CD4-positive, alpha-beta T cell treated with Interleukin-12 subunit alpha and Interleukin-12 subunit beta, for 1 hour (primary cell): ENCODE measurements around the gene RCAN3.
A peak's percentile ranks its signal among the peaks of the same experiment; 100 is the strongest.
"Not testable (repeated sequence)": the region's sequence is repeated elsewhere in the genome, so short reads cannot be mapped to it uniquely, and the experiment has no call there.

ENCODE experiments used
- DNase-seq: peaks from one replicate; pipeline ENCODE4 v3.0.0-alpha.2; 2020

Gene RCAN3

DNA sequence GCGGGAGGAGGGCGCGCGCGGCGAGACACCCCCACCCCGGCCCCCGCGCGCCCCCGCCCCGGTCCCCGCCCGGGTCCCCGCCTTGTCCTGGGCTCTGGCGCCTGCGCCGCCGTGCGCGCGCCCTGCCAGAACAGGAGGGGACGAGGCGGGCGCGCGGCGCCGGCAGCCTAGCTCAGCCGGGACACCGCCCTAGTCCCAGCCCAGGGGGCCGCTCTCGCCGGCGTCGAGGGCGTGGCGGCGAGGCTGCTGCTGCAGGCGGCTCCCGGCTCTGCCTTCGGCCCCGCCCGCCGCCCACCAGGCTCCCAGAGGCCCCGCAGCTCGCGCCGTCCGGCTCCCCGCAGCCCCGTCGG, at the start of gene RCAN3:
RCAN3 (plus strand) TSS at position 128 of the 350 bp plus-strand sequence. CDS start 11,537 bp downstream, outside the sequence.
- peak; percentile 90 for DNase-seq

DNA sequence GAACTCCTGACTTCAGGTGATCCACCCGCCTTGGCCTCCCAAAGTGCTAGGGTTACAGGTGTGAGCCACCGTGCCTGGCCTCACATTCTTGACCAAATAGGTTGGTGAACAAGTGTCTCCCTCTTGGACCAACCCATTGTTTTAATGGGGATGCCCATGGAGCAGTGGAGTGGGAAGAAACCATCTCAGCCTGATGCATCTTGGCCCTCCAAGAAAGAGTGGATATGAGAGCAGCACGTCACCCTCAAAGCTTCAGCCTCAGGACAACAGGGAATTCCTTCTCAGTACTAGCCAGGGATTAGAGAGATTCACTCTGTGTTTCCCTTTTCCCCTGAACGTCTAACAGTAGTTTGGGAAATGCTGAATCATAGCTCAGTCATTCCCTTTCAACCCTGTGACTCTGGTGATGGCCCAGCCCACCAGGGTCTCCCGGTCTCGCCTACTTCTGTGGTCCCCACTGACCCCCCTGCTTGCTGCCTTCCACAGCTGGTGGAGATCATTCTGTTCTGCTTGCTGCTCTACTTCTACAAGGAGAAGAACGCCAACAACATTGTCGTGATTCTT, 49.6 kb upstream of the RCAN3 start:
- DNase-seq = no peak

DNA sequence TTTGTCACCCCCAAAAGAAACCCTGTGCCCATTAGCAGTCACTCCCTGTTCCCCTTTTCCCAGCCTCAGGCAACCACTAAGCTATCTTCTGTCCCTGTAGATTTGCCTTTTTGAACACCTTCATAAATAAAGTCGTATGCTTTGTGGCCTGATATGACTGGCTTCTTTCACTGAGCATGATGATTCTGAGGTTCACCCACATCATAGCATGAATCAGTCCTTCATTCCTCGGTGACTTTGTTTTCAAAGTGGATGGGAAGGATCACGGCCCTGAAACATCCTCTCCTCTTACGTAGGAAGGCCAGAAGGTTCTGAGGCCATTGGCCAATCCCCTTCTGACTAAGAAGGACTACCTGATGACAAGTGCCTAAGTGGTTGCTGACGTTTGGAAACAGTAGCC, 48.0 kb upstream of the RCAN3 start:
- DNase-seq = no peak

DNA sequence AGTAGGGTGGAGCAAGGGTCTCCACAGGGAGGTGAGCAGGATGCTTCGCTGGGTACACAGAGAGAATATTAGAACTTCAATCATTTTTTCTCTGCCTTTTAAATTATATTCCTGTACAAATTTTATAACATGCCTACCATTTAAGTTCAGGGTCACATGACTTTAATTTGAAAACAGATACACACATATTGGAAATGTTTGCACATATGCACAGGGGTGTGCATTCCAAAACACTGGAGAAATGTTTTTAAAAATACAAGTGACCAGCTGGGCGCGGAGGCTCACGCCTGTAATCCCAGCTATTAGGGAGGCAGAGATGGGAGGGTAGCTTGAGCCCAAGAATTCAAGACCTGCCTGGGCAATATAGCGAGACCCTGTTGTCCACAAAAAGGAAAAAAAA, 47.4 kb upstream of the RCAN3 start:
- DNase-seq = no peak

DNA sequence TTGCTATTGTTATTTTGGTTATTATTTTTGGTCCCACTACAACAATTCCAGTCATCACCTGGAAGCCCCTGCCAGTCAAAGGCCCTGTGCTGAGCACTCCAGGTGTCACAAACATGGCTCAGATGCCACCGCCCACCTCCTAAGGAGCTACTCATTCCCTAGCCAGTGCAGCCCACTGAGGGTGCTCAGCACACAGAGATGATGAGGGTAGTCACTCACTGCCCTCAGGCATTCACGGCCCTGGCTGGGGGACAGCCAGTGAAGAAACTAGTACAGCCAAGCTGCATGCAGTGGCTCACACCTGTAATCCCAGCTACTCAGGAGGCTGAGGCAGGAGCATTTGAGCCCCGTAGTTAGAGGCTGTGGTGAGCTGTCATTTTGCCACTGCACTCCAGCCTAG, 44.8 kb upstream of the RCAN3 start:
- no peak for DNase-seq

DNA sequence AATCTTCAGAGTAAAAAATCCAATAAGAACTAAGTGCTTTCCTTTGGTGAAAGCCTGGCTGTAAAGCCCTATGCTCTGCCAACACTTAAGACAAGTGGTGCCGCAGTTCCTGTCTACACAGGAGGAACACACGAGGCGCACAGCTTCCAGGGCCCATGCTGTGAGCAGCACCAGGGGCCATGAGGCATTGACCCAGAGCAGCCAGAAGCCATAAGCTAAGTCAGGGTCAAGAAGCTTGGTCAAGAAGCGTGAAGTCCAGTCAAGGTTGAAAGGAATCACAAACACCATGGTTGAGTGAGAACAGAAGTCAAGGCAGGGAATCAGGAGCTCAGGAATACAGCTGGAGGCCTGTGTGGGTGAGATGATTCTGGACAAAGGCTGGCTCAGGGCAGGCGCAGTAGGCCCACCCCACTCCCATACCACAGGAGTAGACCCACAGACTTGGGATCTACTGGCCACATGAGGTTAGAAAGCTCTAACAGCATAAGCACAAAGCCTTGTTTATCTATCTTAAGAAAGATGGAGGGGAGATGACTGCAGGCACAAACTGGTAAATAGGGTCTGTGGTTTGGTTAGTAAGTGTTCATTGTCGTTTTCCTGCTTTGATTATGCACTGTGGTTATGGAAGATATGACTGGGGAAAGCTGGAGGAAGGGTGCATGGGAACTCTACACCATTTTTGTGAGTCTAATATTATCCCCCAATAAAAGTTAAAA, 42.9 kb upstream of the RCAN3 start:
- DNase-seq = no peak

DNA sequence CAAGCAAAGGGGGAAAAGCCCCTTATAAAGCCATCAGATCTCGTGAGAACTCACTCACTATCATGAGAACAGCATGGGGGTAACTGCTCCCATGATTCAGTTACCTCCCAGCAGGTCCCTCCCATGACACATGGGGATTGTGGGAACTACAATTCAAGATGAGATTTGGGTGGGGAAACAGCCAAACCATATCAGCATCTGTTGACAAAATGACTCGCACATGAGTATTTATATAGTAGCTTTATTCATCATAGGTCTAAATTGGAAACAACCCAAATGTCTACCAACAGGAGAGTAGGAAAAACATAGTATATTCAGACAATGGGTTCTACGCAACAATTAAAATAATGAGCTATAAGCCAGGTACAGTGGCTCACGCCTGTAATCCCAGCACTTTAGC, 40.5 kb upstream of the RCAN3 start:
- not testable (repeated sequence) for DNase-seq

DNA sequence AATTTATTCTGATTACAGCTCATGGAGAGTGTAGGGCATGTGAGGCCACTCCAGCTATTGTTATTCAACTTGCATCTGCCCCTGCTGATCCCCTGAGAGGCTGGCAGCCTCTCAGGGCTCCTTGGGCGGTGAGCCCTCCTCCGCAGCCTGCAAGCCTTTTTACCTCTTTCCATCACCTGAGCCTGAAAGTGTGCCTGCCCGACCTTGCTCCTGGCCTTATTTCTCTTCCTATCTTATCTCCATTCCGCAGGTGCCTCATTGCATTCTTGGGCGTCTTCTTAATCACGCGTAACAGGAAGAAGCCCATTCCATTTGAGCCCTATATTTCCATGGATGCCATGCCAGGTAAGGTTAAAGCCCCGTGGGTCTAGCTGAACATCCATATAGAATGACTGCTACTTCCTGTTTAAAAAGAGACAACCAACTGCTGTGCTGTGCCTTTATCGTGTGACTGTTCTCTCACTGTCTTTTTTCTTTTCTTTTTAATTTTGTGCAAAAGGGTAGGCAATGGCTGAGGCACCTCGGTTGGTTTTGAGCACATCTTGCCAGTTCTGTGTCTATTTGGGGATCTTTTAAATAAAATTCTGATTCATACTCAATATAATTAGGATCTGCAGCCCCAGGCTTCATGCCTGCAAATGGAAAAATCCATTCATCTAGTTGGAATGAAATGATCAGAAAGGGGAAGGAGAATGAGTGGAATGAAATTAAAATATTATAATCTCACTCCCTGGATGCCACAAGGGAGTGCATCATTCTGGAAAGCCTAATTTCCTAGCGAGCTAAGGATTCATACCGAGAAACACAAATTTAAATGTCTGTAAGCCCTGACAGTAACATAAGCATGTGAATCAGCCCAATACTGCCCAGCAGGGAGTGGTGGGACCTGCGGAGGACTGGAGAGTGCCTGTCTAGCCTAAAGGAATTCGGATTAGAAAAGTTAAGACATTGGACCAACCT, 38.6 kb upstream of the RCAN3 start:
- no peak for DNase-seq

DNA sequence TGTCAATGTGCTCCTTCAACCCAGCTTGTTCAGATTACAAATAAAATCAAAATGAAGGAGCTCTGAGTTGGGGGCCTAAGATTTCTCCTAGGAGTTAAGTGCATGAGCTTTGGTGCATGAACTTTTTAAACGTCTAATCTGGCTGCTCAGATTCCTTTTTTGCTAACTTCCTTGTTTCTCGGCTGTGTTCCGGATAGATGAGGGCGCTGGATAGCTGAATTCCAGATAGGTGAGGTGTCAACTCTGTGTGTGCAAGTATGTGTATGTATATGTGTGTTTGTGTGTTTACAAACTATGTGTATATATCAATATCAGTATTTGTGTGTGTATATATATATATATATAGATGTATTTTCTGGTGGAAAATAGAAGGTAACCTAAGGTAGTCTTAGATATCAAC, 37.5 kb upstream of the RCAN3 start:
- DNase-seq = no peak

DNA sequence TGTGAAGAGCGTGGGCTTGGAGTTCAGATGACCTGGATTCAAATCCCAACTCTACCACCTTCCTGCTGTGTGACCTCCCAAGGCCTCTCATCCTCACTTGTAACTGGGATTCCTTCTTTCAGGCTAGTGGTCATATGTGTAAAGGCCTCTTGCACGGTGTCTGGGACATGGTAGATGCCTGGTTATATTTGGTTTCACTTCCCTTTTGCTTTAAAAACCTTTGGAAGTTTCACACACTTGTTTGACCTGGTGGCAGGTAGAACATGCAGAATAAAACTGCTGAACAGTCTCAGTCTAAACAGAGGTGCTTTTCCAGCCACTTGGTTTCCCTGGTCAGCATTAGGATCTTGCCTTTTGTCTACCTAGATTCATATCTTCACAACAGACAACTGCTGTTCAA, 37.0 kb upstream of the RCAN3 start:
- no peak for DNase-seq

DNA sequence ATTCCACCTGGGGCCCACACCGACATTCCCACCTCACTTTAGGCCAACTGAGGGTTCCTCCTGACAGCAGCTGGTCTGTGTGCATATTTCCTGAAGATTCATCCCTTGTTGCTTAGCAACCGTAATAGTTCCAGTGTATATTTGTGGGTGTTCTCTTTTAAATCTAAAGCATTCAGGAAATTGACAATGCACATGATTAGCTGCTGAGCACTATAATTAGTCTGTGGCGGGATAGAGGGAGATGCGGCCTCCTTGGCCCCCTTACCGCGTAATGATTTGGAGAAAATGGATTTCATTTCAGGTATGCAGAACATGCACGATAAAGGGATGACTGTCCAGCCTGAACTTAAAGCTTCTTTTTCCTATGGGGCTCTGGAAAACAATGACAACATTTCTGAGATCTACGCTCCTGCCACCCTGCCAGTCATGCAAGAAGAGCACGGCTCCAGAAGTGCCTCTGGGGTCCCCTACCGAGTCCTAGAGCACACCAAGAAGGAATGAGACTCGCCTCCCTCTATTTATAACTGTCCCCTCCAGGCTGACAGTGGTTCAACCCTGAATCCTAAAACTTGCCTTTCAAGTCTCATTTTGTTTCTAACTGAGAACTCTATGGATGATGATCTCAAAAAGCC, 33.8 kb upstream of the RCAN3 start:
- no peak for DNase-seq

DNA sequence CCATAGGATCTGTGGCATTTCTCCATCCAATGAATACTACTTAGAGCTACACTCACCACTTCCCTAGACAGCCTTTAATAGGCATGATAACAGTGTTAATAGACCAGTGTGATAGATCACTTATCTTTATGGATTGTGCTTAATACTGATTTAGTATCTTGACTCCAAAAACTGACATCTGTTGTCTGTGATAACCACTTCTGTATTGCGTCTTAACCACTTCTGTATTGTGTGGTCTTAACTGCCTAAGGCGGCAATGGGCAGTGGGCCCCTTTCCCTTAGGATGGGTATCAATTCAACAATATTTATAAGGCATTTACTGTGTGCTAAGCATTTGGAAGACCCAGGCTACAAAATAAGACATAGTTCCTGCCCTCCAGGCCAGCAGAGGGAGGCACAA, 32.0 kb upstream of the RCAN3 start:
- no peak for DNase-seq

DNA sequence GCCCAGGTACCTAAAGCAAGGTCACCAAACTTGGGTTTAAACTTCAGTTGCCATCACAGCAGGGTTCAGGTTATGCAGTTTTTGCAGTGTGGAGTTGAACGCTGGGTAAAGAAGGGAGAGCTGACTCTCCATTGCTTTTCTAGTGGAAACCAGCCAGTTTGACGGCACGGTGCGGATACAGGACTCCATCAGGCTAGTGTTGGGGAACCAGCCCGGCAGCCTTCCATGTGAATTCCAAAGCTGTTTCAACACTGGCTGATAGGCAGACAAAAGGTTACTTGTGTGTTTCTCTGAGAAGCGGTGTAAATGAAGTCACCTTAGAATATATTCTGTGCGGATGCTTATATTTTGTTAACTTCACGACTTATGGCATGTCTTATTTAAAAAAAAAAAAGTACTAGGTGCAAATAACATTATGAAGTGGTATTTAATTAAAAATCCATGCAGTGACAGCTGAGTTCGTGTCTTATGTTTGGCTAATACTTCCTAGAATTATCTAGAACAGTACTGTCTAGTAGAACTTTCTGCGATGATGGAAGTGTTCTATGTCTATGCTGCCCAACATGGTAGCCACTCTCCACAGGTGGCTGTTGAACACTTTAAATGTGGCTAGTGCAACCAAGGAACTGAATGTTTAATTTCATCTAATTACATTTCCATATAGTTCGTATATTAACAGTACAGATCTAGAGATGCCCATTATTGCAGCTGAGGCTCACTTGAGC, 29.9 kb upstream of the RCAN3 start:
- DNase-seq = no peak

DNA sequence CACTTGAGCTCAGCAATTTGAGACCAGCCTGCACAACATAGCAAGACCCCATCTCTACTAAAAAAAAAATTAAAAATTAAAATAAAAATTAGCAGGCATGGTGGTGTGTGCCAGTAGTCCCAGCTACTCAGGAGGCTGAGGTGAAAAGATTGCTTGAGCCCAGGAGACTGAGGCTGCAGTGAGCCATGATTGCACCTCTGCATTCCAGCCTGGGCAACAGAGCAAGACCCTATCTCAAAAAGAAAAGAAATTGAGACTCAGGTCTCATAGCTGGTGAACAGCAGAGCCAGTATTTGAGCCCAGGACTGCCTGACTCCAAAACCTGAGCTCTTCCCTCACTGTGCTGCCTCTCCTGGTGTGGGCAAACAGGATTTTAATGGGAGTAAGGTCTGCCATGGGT, 28.4 kb upstream of the RCAN3 start:
- no peak for DNase-seq

DNA sequence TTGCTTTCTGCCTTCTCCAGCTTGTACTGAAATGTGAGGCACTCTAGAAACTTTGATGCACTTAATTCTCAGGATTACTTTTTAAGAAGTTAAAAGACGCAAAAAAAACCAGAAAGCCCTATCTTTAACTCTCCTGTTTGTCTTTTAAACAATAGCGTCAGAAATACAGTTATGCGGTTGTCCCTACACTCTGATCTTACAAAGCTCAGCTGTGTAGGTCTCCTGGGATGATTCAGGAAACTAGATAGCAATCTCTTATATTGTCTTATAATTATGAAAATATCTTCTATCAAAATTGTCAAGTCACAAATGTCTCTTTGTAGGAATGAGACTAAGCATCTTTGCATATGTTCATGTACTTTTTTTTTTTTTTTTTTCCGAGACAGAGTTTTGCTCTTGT, 26.9 kb upstream of the RCAN3 start:
- DNase-seq = no peak

DNA sequence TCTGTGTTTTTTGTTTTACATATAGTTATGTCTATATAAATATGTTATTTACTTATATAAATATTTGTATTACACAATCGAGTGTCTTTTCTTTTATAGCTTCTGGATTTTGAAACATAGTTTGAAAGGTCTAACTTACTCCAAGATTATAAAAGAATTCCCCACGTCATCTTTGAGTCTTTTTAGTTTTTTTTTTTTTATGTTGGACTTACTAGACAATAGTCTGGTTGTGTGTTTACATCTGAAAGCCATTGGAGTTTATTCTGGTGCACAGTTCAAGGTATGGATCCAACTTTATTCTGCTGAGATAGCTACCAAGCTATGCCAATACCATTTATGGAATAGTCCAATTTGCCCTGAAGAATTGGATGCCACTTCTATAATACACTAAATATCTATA, 26.1 kb upstream of the RCAN3 start:
- no peak for DNase-seq

DNA sequence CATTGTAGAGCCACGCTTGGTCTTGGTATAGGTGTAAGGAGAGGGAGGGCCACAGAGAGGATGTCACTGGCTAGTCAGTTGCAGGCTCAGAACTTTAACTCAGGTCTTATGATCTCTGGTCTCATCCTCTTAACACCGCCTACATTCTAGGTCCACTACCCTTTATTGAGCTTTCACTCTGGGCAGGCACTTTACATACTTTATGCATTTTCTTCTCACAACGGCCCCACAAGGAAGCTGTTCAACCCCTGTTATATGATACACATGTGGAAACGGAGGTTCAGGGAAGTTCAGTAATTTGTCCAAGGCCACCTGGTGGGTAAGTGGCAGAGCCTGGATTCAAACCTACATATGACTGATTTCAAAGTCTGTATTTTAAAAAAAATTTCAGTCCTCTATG, 25.3 kb upstream of the RCAN3 start:
- DNase-seq = no peak

DNA sequence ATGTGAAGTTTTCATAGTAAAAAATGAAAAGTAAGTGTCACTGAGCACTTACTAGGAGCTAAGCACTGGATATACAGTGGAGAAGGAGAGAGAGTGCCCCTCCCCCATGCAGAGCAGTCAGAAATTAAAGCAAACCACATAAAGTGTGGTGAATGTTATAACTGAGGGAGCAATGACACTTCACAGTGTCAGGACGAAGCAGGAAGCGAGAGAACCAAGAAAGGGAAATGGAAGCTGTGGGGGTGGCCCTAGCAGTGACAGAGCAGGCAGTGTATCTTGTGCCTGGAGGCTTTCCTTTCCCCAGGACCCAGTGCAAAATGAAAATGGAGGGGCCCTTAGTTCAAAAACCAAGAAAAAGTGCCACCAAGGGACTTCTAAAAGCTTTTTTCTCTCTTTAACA, 21.5 kb upstream of the RCAN3 start:
- peak; percentile 71 for DNase-seq

DNA sequence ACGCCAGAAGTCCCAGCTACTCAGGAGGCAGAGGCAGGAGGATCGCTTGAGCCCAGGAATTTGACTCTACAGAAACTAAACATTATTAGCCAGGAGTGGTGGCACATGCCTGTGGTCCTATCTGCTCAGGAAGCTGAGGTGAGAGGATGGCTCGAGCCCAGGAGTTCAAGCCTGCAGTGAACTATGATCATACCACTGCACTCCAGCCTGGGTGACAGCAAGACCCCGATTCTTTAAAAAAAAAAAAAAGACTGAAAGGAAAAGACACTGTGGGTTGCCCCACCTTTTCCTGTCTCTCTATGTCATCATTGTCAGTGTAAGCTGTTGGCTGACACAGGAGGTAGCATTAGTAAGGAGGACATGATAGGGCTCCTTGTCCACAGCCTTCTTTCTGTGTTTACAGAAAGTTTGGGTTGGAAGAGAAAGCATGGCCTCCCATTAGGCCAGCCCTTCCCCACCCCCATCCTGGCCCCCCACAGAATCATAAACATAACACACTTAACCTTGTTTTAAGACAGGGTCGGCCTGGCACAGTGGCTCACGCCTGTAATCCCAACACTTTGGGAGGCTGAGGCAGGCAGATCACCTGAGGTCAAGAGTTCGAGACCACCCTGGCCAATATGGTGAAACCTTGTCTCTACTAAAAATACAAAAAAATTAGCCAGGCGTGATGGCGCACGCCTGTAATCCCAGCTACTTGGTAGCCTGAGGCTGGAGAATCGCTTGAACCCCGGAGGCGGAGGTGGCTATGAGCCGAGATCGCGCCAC, 20.6 kb upstream of the RCAN3 start:
- DNase-seq = peak; percentile 71

DNA sequence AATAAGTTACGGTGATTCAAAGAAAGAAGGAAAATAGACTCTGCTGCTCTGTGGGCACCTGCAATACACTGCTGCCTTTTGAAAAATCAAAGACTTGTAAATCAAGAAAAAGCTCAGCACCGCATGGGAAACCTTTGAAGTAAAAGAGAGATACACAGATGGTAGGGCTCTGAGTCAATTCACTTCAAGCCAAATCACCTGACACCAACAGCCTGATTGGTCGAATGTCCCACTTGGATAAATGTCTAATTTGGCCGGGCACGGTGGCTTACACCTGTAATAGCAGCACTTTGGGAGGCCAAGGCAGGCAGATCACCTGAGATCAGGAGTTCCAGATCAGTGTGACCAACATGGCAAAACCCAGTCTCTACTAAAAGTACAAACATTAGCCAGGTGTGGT, 19.2 kb upstream of the RCAN3 start:
- peak; percentile 35 for DNase-seq

DNA sequence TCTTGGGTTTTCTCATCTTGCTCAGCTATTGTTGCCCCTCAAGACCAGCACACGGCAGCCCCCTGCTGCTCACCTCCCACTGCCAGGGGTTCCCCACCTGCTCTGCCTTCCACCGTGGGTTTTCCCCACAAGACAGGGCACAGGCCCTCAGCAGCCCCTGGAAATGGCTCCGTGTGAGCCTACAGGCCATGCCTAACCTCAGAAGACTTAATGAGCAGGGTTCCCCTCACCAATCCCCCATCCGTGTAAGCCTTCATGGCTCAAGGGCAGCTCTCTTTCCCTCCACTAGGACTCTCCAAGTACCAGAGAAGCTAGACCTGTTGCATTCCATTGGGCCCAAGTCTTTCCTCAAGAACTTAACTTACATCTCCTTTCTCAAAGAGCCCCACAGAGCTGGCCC, 18.4 kb upstream of the RCAN3 start:
- peak; percentile 20 for DNase-seq
